Spleen (tissue), 11 donors: ENCODE results near the gene MACIR. TPM values are rescaled to one million over a fixed set of nuclear protein-coding genes. Genes with fewer than 3 reads are reported as not detected.

Source experiments
- DNase-seq: peaks from one replicate; pipeline ENCODE4 v3.0.0-alpha.2; 2020
- H3K27ac ChIP-seq, 8 donors: fragments of 200-600 bp; sonication (generic) in 7 of 8; 1 replicate in 4 of 8; 2 replicates in 4 of 8; pipeline versions ENCODE4 v1.5.0 to v1.8.0; 2016 to 2021; ENCODE audit warnings: inconsistent platforms in 4 of 8, mild to moderate bottlenecking in 4 of 8, moderate library complexity in 1 of 8
- H3K27me3 ChIP-seq, 7 donors: fragments of 200-600 bp; sonication (generic) in 6 of 7; replicated peaks in 1 of 7; 1 replicate in 4 of 7; 2 replicates in 3 of 7; pipeline versions ENCODE4 v1.5.0 to v1.8.0; 2016 to 2021; ENCODE audit warnings: inconsistent platforms in 3 of 7, mild to moderate bottlenecking in 1 of 7
- H3K36me3 ChIP-seq, 6 donors: fragments of 200-600 bp; sonication (generic) in 5 of 6; 1 replicate in 4 of 6; 2 replicates in 2 of 6; pipeline versions ENCODE4 v1.5.0 to v1.8.0; 2016 to 2021; ENCODE audit warnings: inconsistent platforms in 2 of 6
- H3K4me1 ChIP-seq, 6 donors: fragments of 200-600 bp; sonication (generic) in 5 of 6; 1 replicate in 3 of 6; 2 replicates in 3 of 6; pipeline versions ENCODE4 v1.5.0 to v1.8.0; 2016 to 2021; ENCODE audit warnings: inconsistent platforms in 3 of 6
- H3K4me3 ChIP-seq, 8 donors: fragments of 200-600 bp; sonication (generic) in 7 of 8; 1 replicate in 4 of 8; 2 replicates in 4 of 8; pipeline versions ENCODE4 v1.5.0 to v1.8.0; 2016 to 2021; ENCODE audit warnings: inconsistent platforms in 4 of 8, mild to moderate bottlenecking in 4 of 8, moderate library complexity in 2 of 8
- H3K9me3 ChIP-seq, 8 donors: fragments of 200-600 bp; sonication (generic) in 7 of 8; 1 replicate in 4 of 8; 2 replicates in 4 of 8; pipeline versions ENCODE4 v1.5.0 to v1.8.0; 2016 to 2021; ENCODE audit warnings: inconsistent platforms in 4 of 8
- POLR2A ChIP-seq, 3 donors: fragments of 450-650 bp; IDR thresholded peaks; one replicate each; pipeline ENCODE4 v1.5.1; 2017; ENCODE audit warnings: antibody characterized with exemption in 3 of 3, mild to moderate bottlenecking in 1 of 3
- POLR2AphosphoS5 ChIP-seq, 3 donors: sonication (generic); formaldehyde crosslinking; IDR thresholded peaks; one replicate each; pipeline ENCODE4 v1.5.1; 2017; ENCODE audit warnings: antibody characterized with exemption in 3 of 3
- WGBS, 5 donors: extraction: QIAGEN DNeasy Blood & Tissue Kit in 3 of 5; methylation state at CpG; one replicate each; pipeline versions ENCODE4 v1.1.5 to v1.1.7; 2013 to 2018; 5-methylcytosine and 5-hydroxymethylcytosine counted together
- intact Hi-C: fragments of 100-400 bp; cut with DNase I; formaldehyde crosslinking; loops from one replicate; pipeline ENCODE4 v1.15.0; 2023; ENCODE audit warnings: low total_unique reads
- polyA plus RNA-seq, 3 donors: library from polyadenylated mRNA; stranded (reverse); fragments of 200-250 nt; gene quantifications; one replicate each; pipeline ENCODE4 v1.2.1, GENCODE V29; 2013
- total RNA-seq, 7 donors: library from RNA; depleted of rRNA in 3 of 7; stranded (reverse); fragments of >200 nt in 3 of 7; fragmentation: NEBNext Ultra II Directional in 4 of 7; extraction: Animal tissue kit (Norgen Biotek cat#: 25700) in 4 of 7; gene quantifications; one replicate each; pipeline versions ENCODE4 v1.1.0 to v1.2.1, GENCODE V29; 2016 to 2021
- TF ChIP-seq, protein P1 (sequence below), 11 experiments: fragments of 200-600 bp in 7 of 11; fragments of 450-650 bp in 4 of 11; sonication (generic) in 4 of 11; IDR thresholded peaks in 8 of 11; conservative IDR thresholded peaks in 3 of 11; 1 replicate in 7 of 11; 2 replicates in 4 of 11; pipeline versions ENCODE4 v1.4.0 to v1.8.0; 2016 to 2021; ENCODE audit warnings: antibody characterized with exemption in 11 of 11, inconsistent platforms in 4 of 11, mild to moderate bottlenecking in 1 of 11
- donor health status: healthy with polysubstance abuse.
- donor health status: DM: no; HTN: no; CAD: no; lungs with moderate emphysema.
- donor health status: DM: no; HTN: no; CAD: no.
- donor health status: Bipolar disorder and iron deficiency.
- donor health status: healthy.
- donor health status: DM: no; HTN: no; CAD: no.
- donor health status: DM: yes; HTN: yes; CAD: no.

The MACIR gene
- total and polyA plus RNA-seq, 10 donors, result 1.5 to 11.7 (median 3.5) TPM

- Histone ChIP-seq H3K4me3 (peak overlapping the region in 3 of 8 donors; percentile 3 to 97 (median 85)), H3K9me3 (no peaks in the 10 kb centered on the region), H3K27me3 (no peaks in the 10 kb centered on the region), H3K4me1 (peaks cover 0 to 50% (median 27%) of the 10 kb centered on the region in 6 donors), H3K27ac (peak overlapping the region in 1 of 8 donors; percentile 96), H3K36me3 (no peaks in the 10 kb centered on the region)
- intact Hi-C loops, result no loop called here
- TF ChIP-seq POLR2A (IDR thresholded peaks at IDR 0.05) (no peak), POLR2AphosphoS5 (IDR thresholded peaks at IDR 0.05) (no peak)
- TF ChIP-seq, protein P1, sequence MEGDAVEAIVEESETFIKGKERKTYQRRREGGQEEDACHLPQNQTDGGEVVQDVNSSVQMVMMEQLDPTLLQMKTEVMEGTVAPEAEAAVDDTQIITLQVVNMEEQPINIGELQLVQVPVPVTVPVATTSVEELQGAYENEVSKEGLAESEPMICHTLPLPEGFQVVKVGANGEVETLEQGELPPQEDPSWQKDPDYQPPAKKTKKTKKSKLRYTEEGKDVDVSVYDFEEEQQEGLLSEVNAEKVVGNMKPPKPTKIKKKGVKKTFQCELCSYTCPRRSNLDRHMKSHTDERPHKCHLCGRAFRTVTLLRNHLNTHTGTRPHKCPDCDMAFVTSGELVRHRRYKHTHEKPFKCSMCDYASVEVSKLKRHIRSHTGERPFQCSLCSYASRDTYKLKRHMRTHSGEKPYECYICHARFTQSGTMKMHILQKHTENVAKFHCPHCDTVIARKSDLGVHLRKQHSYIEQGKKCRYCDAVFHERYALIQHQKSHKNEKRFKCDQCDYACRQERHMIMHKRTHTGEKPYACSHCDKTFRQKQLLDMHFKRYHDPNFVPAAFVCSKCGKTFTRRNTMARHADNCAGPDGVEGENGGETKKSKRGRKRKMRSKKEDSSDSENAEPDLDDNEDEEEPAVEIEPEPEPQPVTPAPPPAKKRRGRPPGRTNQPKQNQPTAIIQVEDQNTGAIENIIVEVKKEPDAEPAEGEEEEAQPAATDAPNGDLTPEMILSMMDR (IDR thresholded peaks at IDR 0.05 in 8 of 11, conservative IDR thresholded peaks at IDR 0.05 in 3 of 11), result no peak
- DNase-seq, result no peak
- 35 to 59% (median 42%) methylated on average over 3 of the region's 3 CpGs for WGBS, 5 donors
Observed at GRCh38 chr5:103260951-103261350, 2.4 kb downstream of the MACIR start.

- Histone ChIP-seq H3K27ac (no peak overlapping the region), H3K36me3 (peaks cover 0 to 11% (median 0%) of the 10 kb centered on the region in 6 donors), H3K27me3 (no peaks in the 10 kb centered on the region), H3K9me3 (no peaks in the 10 kb centered on the region), H3K4me3 (no peak overlapping the region), H3K4me1 (peaks cover 0 to 49% (median 27%) of the 10 kb centered on the region in 6 donors)
- DNase-seq, result no peak
- 67 to 85% (median 71%) methylated on average over 1 of the region's 1 CpG for WGBS, 5 donors
- intact Hi-C loops, result no loop called here
- TF ChIP-seq, protein P1 (IDR thresholded peaks at IDR 0.05 in 8 of 11, conservative IDR thresholded peaks at IDR 0.05 in 3 of 11), result no peak
- no peak for TF ChIP-seq POLR2A (IDR thresholded peaks at IDR 0.05)
- TF ChIP-seq POLR2AphosphoS5 (IDR thresholded peaks at IDR 0.05), result no peak
Observed at GRCh38 chr5:103262422-103262871, 3.9 kb downstream of the MACIR start.

- WGBS, 5 donors, result 61 to 87% (median 79%) methylated on average over 2 of the region's 2 CpGs
- intact Hi-C loops, result no loop called here
- Histone ChIP-seq H3K4me1 (peaks cover 0 to 44% (median 22%) of the 10 kb centered on the region in 6 donors), H3K27ac (no peak overlapping the region), H3K4me3 (no peak overlapping the region), H3K27me3 (no peaks in the 10 kb centered on the region), H3K9me3 (no peaks in the 10 kb centered on the region), H3K36me3 (peaks cover 0 to 17% (median 0%) of the 10 kb centered on the region in 6 donors)
- TF ChIP-seq POLR2A (IDR thresholded peaks at IDR 0.05) (no peak), POLR2AphosphoS5 (IDR thresholded peaks at IDR 0.05) (no peak)
- TF ChIP-seq, protein P1 (IDR thresholded peaks at IDR 0.05 in 8 of 11, conservative IDR thresholded peaks at IDR 0.05 in 3 of 11), result no peak
- no peak for DNase-seq
Observed at GRCh38 chr5:103263054-103263453, 4.5 kb downstream of the MACIR start.

GRCh38 chr5:103264508-103264907, 5.9 kb downstream of the MACIR start:
- Histone ChIP-seq H3K27ac (no peak overlapping the region), H3K27me3 (no peaks in the 10 kb centered on the region), H3K36me3 (peaks cover 0 to 26% (median 0%) of the 10 kb centered on the region in 6 donors), H3K9me3 (no peaks in the 10 kb centered on the region), H3K4me1 (peaks cover 0 to 45% (median 20%) of the 10 kb centered on the region in 6 donors), H3K4me3 (no peak overlapping the region)
- TF ChIP-seq POLR2A (IDR thresholded peaks at IDR 0.05) (no peak), POLR2AphosphoS5 (IDR thresholded peaks at IDR 0.05) (no peak)
- TF ChIP-seq, protein P1 (IDR thresholded peaks at IDR 0.05 in 8 of 11, conservative IDR thresholded peaks at IDR 0.05 in 3 of 11), result no peak
- no peak for DNase-seq
- intact Hi-C loops, result no loop called here
